Vagina (tissue), 2 donors: ENCODE results near the gene RIMS3.

Source experiments
- CTCF ChIP-seq, 3 experiments: fragments of 450-650 bp in 2 of 3; fragments of 200-600 bp in 1 of 3; sonication (generic) in 1 of 3; IDR thresholded peaks; one replicate each; pipeline ENCODE4 v1.5.1; 2017 to 2019; ENCODE audit warnings: antibody characterized with exemption in 3 of 3, mild to moderate bottlenecking in 2 of 3, moderate library complexity in 2 of 3
- POLR2A ChIP-seq, 2 donors: fragments of 450-650 bp; IDR thresholded peaks; one replicate each; pipeline ENCODE4 v1.6.1; 2017; ENCODE audit warnings: antibody characterized with exemption in 2 of 2, mild to moderate bottlenecking in 2 of 2, moderate library complexity in 2 of 2
- POLR2AphosphoS5 ChIP-seq, 2 donors: sonication (generic); formaldehyde crosslinking; IDR thresholded peaks; one replicate each; pipeline ENCODE4 v1.9.0; 2017; ENCODE audit warnings: antibody characterized with exemption in 2 of 2, mild to moderate bottlenecking in 2 of 2, low read depth in 1 of 2; ENCODE audit not compliant: insufficient read depth in 1 of 2

- no peak for TF ChIP-seq POLR2AphosphoS5 (IDR thresholded peaks at IDR 0.05; ENCODE audit: insufficient read depth in 1 of 2, low read depth in 1 of 2)
- TF ChIP-seq CTCF (IDR thresholded peaks at IDR 0.05), result no peak
- no peak for TF ChIP-seq POLR2A (IDR thresholded peaks at IDR 0.05)
These were observed 11.5 kb downstream of the RIMS3 start for GRCh38 chr1:40653851-40654537.
